Measurements from ENCODE around the gene B2M.
A peak's percentile ranks its signal among the peaks of the same experiment; 100 is the strongest.
"Not testable (repeated sequence)": the region's sequence is repeated elsewhere in the genome, so short reads cannot be mapped to it uniquely, and the experiment has no call there.

Gene B2M

GRCh38 chr15:44711096-44711742, at the start of gene B2M, which contains the start of gene PATL2:
Gene B2M (plus strand): TSS chr15:44711517. CDS start chr15:44711547, 30 bp downstream.
Gene PATL2 (minus strand): TSS chr15:44711323. CDS start chr15:44676490, 34,833 bp downstream.
- DNase-seq (ENCODE audit: low read depth, low spot score) = peak; percentile 72

GRCh38 chr15:44661576-44661975, 49.7 kb upstream of the B2M start:
- no peak for DNase-seq (ENCODE audit: low read depth, low spot score)

DNA sequence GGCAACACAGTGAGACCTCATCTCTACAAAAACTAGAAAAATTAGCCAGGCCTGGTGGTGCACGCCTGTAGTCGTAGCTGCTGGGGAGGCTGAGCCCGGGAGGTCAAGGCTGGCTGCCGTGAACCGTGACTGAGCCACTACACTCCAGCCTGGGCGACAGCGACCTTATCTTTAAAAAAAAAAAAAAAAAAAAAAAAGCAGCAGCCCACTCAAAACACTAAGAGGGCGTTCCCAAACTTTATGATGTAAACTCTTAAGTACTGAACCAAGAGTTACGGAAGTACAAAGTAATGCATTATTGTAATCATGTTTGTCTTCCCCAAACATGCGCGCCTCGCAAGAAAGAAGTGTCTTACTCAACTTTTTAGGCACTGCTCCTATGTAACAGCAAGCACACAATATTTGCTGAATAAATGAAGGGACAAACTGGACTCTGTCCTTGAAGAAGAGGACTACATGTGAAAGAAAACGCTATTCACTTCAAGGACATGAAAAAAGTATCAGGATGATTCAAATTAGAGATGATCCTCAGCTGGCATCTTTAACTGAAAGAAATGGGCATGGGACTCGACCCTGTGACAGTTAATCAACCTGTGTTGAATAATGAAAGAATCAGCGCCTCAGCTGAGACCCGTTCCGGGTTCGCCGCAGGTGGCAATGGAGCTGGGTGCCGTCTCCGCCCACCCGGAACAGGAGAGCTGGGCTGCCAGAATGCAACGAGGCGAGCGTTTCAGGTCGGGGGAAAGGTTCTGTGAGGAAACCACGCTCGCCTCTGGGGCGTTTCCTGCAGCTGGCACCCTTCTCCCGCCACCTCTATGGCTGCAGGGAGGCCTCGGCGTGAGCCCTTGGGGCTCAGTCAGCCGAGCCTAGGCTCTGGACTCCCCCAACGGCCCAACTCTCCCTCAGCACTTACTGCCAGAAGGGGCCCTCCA, 48.6 kb upstream of the B2M start:
- DNase-seq (ENCODE audit: low read depth, low spot score) = peak; percentile 1

GRCh38 chr15:44663410-44664308, 47.7 kb upstream of the B2M start, which contains the start of gene SPG11:
Gene SPG11 (minus strand): TSS chr15:44663662. CDS start chr15:44663647, 15 bp downstream.
- DNase-seq (ENCODE audit: low read depth, low spot score) = peak; percentile 88

DNA sequence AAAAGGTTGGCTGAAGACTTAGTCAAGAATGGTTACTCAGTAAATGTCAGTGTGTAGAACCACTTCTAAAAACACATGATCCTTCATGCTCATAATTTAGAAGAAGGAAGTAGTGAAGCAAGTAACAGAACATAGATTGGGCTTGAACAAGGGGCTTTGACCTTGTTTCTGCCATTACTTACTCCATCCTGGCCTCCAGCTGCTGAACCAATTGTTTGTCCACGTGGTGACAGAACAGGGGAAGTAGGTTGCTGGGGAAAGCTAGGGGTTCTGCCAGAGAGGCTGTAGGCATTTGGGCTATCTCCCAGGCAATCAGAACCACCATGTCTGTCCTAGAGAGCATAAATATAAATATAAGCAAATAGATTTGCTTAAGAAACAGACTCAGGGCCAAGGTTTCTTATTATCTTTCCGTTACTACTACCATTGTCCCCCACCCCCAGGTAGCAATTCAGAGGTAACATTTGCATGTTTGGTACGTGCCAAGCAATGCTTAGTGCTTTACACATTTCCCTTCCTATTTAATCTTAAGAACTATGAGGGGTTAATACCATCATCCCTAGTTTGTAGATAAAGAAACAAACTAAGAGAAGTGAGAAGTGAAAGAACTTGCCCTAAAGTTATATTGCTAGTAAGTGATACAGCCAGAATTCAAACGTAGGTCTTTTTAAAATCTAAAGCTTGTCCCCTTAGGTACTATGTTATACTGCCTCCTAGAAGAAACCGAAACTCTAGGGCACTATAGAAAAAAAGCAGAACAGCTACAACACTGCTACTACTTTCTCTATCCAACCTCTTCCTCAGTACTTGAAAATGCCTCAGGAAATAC, 44.9 kb upstream of the B2M start:
- no peak for DNase-seq (ENCODE audit: low read depth, low spot score)

- no peak for DNase-seq (ENCODE audit: low read depth, low spot score)
These were observed 44.3 kb upstream of the B2M start for GRCh38 chr15:44667039-44667360.

GRCh38 chr15:44668921-44669320, 42.4 kb upstream of the B2M start:
- DNase-seq (ENCODE audit: low read depth, low spot score) = no peak

DNA sequence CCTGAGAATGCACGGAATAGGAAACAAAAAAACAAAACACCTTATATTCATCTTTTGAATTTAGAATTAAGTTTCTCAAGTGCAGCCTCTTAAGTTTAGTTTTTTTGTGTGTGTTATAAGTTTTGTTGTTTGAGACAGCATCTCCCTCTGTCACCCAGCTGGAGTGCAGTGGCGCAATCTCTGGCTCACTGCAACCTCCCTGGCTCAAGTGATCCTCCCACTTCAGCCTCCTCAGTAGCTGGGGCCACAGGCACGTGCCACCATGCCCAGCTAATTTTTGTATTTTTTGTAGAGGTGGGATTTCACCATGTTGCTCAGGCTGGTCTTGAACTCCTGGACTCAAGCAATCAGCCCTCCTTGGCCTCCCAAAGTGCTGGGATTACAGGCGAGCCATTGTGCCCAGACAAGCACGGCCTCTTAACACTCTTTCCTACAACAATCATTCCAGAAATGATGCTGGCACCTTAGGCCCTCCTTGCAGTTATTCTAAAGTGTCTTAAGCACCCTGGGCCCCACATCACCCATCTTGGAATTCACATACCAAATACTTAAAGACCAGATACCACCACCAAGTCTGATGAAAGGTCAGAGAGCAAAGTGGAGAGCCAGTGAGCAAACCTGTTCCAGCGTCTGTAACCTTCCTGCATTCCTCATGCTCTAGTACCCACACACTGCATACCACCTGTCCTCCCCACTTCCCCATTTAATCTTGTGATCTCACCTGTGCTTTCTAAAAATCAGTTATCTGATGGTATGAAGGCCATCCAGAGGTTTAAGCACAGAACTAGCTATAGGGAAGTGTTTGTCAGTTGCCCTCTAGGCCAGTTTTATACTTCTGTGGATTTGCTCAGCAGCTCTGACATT, 41.0 kb upstream of the B2M start:
- DNase-seq (ENCODE audit: low read depth, low spot score) = no peak

DNA sequence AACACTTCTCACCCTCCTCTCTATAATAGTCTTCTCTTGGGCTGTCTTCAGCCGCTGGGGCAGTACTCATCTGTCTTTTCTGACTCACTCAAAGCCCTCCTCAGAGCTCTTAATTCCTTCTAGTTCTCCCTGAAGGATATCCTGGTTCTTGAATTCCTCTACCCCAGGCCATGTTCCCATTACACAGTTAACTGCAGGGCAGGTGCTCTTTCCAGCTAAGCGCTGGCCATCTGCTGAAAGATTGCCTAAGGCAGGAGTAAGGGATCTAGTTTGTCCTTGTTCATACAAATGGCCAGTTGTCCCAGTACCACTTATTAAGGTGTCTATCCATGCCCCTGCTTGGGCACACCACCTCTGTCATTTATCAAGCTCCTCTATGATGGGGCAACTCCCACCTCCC, 37.7 kb upstream of the B2M start:
- no peak for DNase-seq (ENCODE audit: low read depth, low spot score)

DNA sequence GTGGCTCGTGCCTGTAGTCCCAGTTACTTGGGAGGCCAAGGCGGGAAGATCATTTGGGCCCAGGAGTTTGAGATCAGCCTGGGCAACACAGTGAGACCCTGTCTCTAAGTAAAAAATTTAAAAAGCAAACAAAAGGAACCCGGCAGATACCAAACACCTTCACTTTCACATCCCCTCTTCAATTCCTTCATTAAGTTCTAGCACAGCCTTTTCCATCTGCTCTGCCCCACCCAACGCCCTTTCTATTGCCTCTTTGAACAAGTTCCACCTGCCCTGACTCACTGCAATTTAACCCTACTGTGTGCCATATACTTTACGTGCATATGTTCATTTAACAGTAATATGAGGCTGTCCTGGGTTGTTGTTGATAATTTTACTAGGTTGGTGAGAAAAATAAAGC, 35.4 kb upstream of the B2M start:
- no peak for DNase-seq (ENCODE audit: low read depth, low spot score)

- no peak for DNase-seq (ENCODE audit: low read depth, low spot score)
These were observed 34.6 kb upstream of the B2M start for GRCh38 chr15:44676676-44677075.

GRCh38 chr15:44682211-44682610, 29.1 kb upstream of the B2M start:
- no peak for DNase-seq (ENCODE audit: low read depth, low spot score)

DNA sequence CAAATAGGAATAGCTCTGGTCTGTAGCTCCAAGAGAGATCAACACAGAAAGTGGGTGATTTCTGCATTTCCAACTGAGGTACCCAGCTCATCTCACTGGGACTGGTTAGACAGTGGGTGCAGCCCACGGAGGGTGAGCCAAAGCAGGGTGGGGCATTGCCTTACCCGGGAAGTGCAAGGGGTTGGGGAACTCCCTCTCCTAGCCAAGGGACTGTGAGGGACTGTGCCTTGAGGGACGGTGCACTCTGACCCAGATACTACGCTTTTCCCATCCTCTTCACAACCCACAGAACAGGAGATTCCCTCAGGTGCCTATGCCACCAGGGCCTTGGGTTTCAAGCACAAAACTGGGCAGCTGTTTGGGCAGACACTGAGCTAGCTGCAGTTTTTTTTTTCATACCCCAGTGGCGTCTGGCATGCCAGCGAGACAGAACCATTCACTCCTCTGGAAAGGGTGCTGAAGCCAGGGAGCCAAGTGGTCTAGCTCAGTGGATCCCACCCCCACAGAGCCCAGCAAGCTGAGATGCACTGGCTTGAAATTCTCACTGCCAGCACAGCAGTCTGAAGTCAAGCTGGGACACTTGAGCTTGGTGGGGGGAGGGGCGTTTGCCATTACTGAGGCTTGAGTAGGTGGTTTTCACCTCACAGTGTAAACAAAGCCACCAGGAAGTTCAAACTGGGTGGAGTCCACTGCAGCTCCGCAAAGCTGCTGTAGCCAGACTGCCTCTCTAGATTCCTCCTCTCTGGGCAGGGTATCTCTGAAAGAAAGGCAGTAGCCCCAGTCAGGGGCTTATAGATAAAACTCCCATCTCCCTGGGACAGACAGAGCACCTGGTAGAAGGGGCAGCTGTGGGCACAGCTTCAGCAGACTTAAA, 28.3 kb upstream of the B2M start:
- peak; percentile 74 for DNase-seq (ENCODE audit: low read depth, low spot score)

GRCh38 chr15:44689318-44689717, 22.0 kb upstream of the B2M start:
- DNase-seq (ENCODE audit: low read depth, low spot score) = not testable (repeated sequence)

DNA sequence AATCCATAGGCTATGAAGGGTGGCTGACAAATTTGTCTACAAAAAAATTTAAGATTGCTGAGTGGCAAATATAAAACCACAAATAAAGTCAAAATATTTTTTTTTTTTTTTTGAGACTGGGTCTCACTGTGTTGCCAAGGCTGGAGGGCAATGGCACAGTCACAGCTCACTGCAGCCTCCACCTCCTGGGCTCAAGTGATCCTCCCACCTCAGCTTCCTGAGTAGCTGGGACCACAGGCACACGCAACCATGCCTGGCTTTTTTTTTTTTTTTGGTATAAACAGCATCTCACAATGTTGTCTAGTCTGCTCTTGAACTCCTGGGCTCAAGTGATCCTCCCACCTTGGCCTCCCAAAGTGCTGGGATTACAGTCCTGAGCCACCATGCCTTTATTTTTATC, 21.1 kb upstream of the B2M start:
- DNase-seq (ENCODE audit: low read depth, low spot score) = not testable (repeated sequence)

DNA sequence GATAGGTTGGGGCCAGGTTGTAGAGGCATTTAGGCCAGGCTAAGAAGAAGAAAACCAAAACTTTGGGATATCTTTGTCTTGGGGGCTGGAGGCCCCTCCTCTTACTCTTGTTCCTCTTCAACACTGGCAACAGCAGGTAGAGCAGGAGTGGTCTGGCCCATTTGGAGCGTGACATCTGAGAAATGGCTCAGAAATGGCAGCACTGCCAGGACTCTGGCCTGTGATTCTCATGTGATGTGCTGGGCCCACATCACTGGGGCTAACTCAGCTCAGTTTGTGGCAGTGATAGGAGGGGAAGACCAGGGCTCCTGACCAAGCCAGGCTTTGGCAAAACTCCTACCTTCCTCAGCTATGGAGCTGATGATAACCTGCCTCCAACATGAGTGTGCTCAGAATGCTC, 18.7 kb upstream of the B2M start:
- no peak for DNase-seq (ENCODE audit: low read depth, low spot score)

- no peak for DNase-seq (ENCODE audit: low read depth, low spot score)
These were observed 16.9 kb upstream of the B2M start for GRCh38 chr15:44694416-44694815.

DNA sequence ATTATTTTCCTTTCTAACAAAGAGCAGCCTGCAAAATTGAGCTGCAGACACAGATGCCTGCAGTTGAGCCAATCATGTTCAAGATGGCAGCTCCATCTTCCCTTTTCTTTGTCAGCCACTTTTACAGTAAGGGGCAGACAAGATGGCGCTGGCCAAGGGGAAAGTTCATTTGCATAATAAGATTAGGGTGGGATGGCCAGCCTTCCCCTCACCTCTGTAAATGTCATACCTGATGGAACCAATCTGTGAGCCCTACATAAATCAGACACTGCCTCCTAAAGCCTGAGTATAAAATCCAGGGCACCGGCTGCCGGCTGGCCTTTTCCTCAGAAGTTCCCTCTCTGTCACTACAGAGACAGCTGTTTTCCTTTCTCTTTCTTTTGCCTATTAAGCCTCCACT, 16.0 kb upstream of the B2M start:
- DNase-seq (ENCODE audit: low read depth, low spot score) = no peak

DNA sequence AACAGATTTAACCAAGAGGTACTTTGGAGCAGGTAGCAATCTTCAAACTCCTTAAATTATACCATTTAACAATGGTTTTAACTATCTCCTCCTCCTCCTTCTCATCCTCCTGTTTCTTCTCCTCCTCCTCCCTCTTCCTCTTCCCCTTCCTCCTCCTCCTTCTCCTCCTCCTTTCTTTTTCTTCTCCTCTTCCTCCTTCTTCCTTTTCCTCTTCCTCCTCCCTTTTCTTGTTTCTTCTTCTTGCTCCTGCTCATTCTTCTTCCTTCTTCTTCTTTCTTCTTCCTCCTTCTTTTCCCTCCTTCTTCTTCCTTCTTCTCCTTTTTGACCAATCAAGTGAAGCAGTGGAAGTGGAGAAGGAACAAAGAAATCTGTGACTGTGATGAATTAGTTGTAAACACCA, 14.3 kb upstream of the B2M start:
- DNase-seq (ENCODE audit: low read depth, low spot score) = no peak

Data from iPS DF 19.7 (cell line).